Hematopoietic multipotent progenitor cell (in vitro differentiated cells): ENCODE measurements around the gene IL31. TPM values are rescaled to one million over a fixed set of nuclear protein-coding genes. Genes with fewer than 3 reads are reported as not detected.

ENCODE experiments used
- DNase-seq, 3 donors: peaks; one replicate each; pipeline ENCODE4 v3.0.0-alpha.2; 2011 to 2015; ENCODE audit warnings: low read depth in 2 of 3, low spot score in 2 of 3
- total RNA-seq: library from RNA; depleted of rRNA; stranded (reverse); fragments of >200 nt; gene quantifications from one replicate; pipeline ENCODE4 v1.2.3, GENCODE V29; 2012

The IL31 gene
- total RNA-seq, 1 donor: not detected

DNA sequence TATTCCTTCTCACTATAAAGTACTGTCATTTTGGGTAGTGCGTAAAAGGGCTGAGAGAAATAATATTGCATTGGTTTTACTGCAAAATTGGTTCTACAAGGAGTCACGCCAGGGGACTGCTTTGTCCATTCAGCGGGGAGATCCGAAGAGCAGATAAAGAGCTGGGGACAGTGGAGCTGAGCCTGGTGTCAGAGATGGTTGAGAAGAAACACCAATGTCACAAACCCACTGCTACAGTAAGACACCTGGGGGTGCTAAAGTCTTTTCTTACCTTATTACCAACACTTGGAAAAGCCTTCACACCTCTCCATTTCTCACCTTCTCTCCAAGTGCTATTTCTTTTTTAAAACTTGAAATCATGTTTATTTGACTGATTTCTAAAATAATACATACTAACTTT is 14.1 kb downstream of the IL31 start:
- no peak for DNase-seq

GRCh38 chr12:122158700-122159285 is 15.2 kb downstream of the IL31 start:
- no peak for DNase-seq

DNA sequence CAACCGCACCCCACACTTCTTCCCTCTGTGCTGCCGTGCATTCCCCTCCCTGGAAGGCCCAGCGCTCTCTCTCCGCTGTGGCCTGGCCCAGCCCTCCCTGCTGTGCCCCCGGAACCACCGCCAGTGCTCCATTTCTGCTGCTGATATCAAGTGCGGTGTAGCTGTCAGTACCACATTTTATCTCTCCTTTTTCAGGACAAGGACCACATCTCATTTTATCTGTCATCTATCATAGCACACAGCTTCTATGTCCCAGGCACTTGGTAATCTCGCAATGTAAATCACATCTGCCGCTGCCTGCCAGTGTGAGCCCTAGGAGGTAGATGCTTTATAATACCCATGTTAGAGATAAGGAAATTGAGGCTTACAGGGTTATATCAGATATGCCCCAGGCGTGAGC is 18.3 kb downstream of the IL31 start:
- DNase-seq: peak in 2 of 3 donors; percentile 19 to 27

- no peak for DNase-seq
Observed at GRCh38 chr12:122152754-122153153, 21.3 kb downstream of the IL31 start.

DNA sequence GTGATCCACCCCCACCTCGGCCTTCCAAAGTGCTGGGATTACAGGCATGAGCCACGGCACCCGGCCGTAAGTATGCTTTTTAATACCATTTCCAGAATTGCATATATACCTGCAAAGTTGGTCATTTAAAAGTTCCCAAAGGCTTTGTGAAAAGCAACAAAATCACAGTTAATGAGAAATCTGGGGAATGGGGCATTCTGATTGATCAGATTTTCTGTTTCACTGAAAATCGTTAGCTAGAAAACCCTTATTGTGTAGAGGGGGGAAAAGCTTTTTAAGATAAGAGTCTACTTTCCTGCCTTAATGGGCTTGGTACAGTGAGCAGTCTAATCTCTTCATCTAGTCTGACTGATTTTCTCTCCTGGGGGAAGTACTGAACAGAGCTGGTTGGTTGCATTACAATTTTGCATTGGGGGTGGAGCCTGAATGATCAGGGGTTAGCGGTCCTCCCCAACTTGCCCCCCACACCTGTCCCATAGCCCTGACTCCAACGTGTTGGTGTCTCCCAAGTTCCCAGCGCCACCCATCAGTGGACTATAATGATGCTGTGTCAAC is 23.8 kb downstream of the IL31 start:
- DNase-seq: no peak

GRCh38 chr12:122148657-122149056 is 25.4 kb downstream of the IL31 start:
- DNase-seq: no peak

DNA sequence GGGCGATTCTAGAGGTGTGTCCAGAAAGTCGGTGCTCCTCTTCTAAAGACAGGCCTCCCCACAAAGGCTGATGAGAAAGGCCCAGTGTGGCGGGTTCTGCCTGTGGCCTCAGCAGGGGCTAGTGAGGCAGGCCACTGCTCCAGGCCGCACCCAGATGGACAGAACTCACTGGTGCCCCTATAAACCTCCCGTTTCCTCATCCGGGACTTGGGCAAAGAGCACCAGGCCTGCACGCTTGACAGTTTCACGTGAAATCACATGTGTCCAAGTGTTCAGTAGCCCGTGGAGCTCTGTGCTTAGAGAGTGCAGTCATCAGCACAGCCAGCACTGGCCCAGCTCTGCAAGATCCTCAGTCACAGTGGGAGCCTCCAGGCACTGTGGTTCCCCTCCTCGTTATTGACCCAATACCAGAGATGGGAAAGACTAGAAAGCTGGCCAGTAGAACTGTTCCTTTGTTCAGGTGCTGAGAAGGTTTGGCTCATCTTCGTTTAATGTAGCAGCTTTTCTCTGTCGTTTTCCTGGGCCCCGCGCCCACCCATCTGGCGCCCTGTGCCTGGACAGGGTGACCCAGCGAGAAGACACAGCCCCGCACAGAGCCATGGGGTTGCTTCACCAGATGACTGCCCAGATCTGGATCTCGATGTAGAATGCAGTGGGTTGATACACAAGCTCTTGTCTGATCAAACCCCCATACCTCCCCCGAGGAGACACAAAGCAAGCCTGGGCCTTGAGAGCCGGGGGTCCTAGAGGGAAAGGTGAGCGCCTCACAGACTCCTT is 26.3 kb downstream of the IL31 start:
- no peak for DNase-seq

GRCh38 chr12:122145505-122146330 is 28.3 kb downstream of the IL31 start:
- DNase-seq: no peak

DNA sequence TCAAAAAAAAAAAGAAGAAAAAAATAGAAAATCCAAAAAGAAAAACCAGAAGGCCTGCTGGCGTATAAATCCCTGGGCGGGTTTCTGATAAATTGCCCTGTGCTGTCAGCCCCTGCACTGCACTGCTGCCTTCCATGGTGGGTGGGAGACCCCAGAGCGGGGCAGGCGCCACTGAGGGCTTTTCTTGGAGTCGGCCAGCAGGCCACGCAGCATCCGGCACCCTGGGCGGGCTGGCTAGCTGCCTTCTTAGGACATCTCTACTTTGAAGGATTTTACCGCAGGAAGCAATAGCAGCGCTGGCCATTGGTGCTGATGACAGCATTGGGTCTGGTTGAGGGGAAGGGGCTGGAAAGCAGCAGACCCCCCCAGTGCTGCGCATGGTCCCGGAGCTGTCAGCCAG is 29.1 kb downstream of the IL31 start:
- DNase-seq: no peak

- no peak for DNase-seq
Observed at GRCh38 chr12:122142857-122143256, 31.2 kb downstream of the IL31 start.

- no peak for DNase-seq
Observed at GRCh38 chr12:122141911-122142725, 31.9 kb downstream of the IL31 start.

GRCh38 chr12:122140467-122141257 is 33.4 kb downstream of the IL31 start:
- DNase-seq: no peak

- no peak for DNase-seq
Observed at GRCh38 chr12:122139941-122140340, 34.1 kb downstream of the IL31 start.

DNA sequence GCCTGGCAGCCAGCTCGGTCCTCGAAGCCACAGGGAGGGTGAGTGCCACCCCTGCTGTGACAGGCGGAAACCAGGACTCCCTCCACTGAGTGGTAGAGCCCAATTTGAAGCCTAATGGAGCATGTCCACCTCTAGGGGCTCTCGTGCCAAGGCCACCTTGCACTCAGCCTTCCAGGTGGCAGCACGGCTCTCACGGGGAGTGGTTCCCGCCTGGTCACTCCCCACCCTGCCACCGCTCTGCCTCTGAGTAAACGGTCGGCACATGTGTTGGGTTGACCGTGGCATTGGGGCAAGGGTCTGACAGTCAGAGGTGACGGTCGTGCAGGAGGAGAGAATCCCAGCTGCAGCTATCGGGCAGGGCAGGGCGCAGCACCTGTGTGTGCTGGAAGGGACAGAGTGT is 34.8 kb downstream of the IL31 start:
- DNase-seq: no peak

- DNase-seq: no peak
Observed at GRCh38 chr12:122138616-122139015, 35.4 kb downstream of the IL31 start.

GRCh38 chr12:122138181-122138580 is 35.8 kb downstream of the IL31 start:
- no peak for DNase-seq

GRCh38 chr12:122137681-122138080 is 36.3 kb downstream of the IL31 start:
- DNase-seq: no peak

- no peak for DNase-seq
Observed at GRCh38 chr12:122137229-122137628, 36.8 kb downstream of the IL31 start.

GRCh38 chr12:122135437-122136031 is 38.5 kb downstream of the IL31 start:
- DNase-seq: no peak
